Uterus (tissue), 2 donors: ENCODE results near the gene GBX1.

Source experiments
- POLR2A ChIP-seq, 2 donors: fragments of 450-650 bp; IDR thresholded peaks; one replicate each; pipeline ENCODE4 v1.6.1; 2016; ENCODE audit warnings: antibody characterized with exemption in 2 of 2, mild to moderate bottlenecking in 1 of 2, moderate library complexity in 1 of 2
- TF ChIP-seq, protein P1 (sequence below), 4 experiments: fragments of 200-600 bp in 2 of 4; fragments of 450-650 bp in 2 of 4; sonication (generic) in 2 of 4; IDR thresholded peaks; one replicate each; pipeline ENCODE4 v1.5.1; 2016 to 2019; ENCODE audit warnings: antibody characterized with exemption in 4 of 4, mild to moderate bottlenecking in 2 of 4, moderate library complexity in 1 of 4

DNA sequence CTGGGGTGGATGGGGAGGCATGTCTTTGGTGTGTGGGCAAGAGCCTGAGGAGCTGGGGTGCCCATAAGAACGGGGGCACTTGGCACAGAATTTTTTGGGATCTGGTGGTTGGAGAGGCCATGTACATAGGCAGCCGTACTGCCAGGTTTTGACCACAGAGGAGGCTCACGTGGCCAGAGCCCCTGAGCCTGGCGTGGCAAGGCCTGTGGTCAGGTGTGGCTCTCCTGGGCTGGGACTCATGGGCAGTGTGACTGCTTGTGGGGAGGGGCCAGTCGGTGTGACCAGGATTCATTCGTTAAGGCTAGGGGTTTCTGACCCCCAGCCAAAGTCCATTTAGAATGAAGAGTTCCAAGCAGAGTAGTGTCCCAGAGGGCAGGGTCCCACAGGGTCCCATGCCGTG is 43.0 kb downstream of the GBX1 start:
- TF ChIP-seq, protein P1, sequence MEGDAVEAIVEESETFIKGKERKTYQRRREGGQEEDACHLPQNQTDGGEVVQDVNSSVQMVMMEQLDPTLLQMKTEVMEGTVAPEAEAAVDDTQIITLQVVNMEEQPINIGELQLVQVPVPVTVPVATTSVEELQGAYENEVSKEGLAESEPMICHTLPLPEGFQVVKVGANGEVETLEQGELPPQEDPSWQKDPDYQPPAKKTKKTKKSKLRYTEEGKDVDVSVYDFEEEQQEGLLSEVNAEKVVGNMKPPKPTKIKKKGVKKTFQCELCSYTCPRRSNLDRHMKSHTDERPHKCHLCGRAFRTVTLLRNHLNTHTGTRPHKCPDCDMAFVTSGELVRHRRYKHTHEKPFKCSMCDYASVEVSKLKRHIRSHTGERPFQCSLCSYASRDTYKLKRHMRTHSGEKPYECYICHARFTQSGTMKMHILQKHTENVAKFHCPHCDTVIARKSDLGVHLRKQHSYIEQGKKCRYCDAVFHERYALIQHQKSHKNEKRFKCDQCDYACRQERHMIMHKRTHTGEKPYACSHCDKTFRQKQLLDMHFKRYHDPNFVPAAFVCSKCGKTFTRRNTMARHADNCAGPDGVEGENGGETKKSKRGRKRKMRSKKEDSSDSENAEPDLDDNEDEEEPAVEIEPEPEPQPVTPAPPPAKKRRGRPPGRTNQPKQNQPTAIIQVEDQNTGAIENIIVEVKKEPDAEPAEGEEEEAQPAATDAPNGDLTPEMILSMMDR (IDR thresholded peaks at IDR 0.05), result no peak
- no peak for TF ChIP-seq POLR2A (IDR thresholded peaks at IDR 0.05)
